ENCODE results near the gene PNLDC1.
"Not testable (repeated sequence)": the region's sequence is repeated elsewhere in the genome, so short reads cannot be mapped to it uniquely, and the experiment has no call there.

The PNLDC1 gene

GRCh38 chr6:159821726-159822125 is 21.6 kb downstream of the PNLDC1 start:
- DNase-seq, result no peak

DNA sequence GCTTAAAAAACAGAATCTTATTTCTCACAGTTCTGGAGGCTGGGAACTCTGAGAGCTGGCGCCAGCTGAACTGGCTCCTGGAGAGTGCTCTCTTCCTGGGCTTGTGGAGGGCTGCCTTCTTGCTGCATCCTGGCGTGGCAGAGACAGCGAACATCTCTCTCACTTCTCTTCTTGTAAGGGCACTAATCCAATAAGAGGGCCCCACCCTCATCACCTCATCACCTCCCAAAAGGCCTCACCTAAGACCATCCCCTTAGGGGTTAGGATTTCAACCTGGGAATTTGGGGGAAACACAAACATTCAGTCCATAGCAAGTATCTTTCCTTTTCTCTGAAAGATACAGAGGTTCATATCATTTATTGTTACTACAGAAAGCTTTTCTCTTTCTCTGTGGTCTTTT is 23.9 kb downstream of the PNLDC1 start:
- DNase-seq, result no peak

GRCh38 chr6:159824690-159825089 is 24.6 kb downstream of the PNLDC1 start:
- DNase-seq, result not testable (repeated sequence)

GRCh38 chr6:159826004-159826403 is 25.9 kb downstream of the PNLDC1 start:
- no peak for DNase-seq

GRCh38 chr6:159826968-159827647 is 27.0 kb downstream of the PNLDC1 start:
- DNase-seq, result peak; percentile 57

- DNase-seq, result no peak
These were observed 28.0 kb downstream of the PNLDC1 start for GRCh38 chr6:159828074-159828473.

DNA sequence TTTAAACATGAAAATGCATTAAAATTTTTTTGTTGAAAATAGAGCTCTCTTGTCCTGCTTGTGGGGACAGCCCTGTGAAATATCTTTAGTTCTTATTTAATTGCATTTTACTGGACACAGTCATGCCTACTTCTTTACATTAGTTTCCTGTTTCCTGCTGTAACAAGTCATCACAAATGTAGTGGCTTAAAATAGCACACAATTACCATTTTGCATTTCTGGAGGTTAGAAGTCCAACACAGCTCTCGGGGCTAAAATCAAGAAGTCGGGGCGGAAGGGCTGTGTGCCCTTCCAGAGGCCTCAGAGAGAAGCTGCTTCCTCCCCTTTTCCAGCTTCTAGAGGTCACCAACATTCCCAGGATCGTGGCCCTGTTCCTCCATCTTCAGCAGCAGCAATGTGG is 29.4 kb downstream of the PNLDC1 start:
- DNase-seq, result no peak

DNA sequence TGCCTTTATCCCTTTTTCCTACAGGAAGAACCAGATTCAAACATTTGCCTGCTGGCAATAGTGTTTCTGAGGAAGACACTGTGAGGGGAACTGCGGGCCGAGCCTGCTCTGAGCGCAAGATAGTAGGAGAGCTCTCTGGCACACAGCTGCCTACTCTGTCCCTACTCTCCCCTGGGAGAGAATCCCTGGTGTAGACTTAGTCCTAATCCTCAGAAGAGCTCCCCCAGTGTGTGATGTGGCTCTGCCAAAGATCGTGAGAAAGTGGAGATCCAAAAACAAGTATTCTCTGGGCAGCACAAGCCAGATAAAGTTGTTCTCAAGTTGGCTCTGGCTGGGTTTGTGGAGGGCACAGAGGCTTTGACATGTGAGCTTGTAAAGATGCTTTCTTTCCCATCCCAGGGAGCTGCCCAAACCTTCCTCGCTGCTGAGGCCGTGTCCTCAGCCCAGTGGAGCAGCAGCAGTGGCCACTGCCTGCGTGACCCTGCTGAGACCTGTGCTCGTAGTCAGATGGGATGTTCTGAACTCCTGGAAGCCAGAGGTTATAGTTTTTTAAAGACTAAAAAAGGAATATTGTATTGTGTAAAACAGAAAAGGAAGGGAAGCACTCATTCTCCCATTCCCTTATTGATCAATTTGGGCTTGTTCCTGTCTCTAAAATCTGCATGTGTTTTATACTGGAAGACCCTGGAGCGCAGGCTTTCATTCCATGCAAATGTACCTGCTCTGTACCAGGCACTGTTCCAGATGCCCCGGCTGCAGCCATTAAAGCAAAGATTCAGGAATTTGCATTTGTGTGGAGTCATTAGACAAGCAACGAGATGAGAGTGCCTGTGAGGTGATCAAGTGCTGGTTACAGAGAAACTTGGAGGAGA is 30.7 kb downstream of the PNLDC1 start:
- no peak for DNase-seq

GRCh38 chr6:159831373-159831679 is 31.2 kb downstream of the PNLDC1 start:
- DNase-seq, result no peak

GRCh38 chr6:159832946-159833345 is 32.9 kb downstream of the PNLDC1 start:
- no peak for DNase-seq

DNA sequence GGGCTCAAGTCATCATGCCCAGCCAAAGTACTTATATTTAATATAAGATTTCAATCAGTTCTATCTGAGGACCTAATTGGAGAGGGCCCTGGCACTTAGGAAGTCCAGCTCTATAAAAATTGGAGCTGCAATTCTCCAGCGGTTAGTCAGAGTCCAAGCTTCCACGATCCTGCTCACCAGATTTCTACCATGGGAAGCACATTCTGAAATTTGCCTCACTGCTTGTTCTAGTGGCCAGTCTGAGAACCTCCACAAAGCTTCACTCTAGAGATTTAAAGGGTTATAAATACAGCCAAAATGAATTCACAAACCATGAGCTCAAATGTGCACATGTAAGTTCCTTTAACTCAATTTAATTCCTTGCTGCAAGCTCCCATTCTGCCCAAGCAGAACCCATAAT is 33.5 kb downstream of the PNLDC1 start:
- DNase-seq, result no peak

DNA sequence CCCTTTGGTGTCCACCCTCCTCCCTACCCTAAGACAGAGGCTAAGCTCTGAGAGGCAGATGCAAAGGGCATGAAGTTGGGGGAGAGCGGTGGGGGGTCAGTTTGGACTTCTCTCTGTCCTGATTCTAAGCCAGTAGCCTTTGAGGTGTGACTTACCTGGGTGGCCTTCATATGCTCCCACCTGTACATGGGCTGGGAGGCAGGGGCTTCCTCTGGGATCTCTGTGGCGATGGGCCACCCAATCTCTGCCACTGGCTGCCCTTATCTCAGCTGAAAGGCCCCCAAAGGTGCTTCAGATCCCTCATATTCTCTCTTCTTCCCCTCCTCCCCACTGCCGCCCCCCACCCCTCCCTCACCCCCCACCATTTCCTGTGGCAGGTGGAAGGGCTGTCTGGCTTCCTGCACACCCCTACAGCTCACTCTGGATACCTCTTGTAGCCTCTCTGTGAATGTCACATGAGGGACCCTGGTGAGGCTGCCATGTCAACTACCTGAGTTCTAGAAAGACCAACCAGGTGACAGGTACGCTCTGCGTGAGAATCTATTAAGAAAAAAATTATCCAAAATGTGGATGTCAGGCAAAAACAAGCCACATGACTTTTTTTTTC is 34.0 kb downstream of the PNLDC1 start:
- DNase-seq, result no peak

GRCh38 chr6:159836718-159837490 is 36.8 kb downstream of the PNLDC1 start:
- no peak for DNase-seq

DNA sequence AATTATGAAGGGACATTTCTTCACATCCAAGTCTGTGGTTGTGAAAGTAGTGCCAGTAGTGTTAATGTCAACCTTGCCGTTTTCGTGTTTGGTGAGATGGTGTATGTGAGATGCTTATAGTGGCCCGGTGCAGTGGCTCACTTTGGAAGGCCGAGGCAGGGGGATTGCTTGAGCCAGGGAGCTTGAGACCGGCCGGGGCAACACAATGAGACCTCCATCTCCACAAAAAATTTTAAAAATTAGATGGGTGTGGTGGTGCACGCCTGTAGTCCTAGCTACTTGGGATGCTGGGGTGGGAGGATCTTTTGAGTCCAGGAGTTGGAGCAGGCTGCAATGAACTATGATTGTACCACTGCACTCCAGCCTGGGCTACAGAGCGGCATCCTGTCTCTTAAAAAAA is 37.4 kb downstream of the PNLDC1 start:
- no peak for DNase-seq

- DNase-seq, result no peak
These were observed 38.1 kb downstream of the PNLDC1 start for GRCh38 chr6:159838020-159838744.

- no peak for DNase-seq
These were observed 42.0 kb downstream of the PNLDC1 start for GRCh38 chr6:159842035-159842434.

DNA sequence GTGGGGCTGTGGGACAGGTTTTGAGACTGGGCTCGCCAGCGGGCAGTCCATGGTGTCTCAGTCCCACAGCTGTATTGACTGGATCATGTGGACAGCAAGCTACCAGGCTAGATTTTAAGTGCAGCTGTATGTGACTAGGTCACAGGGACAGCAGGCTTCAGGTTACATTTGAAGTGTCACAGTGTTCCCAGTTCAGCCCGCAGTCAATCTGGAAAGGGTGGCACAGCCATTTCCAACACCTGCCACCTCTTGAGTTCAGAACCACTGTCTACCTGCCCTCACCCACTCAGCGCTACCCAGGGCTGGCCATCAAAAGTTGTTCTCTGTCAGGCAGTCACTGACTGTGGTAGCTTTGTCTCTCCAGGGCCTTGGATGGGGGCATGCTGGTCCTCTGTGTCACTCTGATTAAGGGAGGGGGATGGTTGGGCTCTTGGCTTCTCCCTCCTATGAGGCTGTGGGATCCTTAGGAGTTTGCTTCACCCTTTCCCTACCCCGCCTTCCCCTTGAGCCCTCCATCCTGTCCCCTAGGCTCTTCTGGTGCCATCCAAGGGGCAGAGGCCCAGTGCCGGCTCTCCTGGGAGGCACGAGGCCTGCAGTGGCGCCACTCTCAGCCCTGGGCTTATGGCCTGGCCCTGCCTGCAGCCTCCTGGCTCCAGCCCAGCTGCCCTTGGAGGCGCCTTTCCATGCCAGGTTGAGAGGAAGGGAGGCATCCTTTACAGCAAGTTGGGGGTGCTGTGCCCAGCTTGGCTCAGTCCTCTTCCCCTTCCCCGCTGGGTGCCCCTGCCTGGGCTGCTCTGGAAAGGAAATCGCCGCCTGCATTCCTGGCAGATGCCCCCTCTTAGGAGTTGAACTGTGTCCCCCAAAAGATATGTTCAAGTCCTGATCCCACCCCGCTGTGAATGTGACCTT is 44.9 kb downstream of the PNLDC1 start:
- peak; percentile 84 for DNase-seq

DNA sequence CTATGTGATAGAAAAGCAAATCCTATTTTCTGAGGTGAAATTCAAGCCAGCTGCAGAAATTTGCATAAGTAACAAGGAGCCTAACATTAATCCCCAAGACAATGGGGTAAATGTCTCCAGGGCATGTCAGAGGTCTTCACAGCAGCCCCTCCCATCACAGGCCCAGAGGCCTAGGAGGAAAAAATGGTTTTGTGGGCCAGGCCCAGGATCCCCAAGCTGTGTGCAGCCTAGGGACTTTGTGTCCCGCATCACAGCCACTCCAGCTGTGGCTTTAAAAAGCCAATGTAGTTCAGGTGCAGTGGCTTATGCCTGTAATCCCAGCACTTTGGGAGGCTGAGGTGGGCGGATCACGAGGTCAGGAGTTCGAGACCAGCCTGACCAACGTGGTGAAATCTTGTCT is 48.5 kb downstream of the PNLDC1 start:
- not testable (repeated sequence) for DNase-seq

- DNase-seq, result not testable (repeated sequence)
These were observed 49.8 kb downstream of the PNLDC1 start for GRCh38 chr6:159849851-159850250.

- no peak for DNase-seq
These were observed 52.8 kb downstream of the PNLDC1 start for GRCh38 chr6:159852877-159853276.

- DNase-seq, result no peak
These were observed 53.7 kb downstream of the PNLDC1 start for GRCh38 chr6:159853754-159854153.

GRCh38 chr6:159854959-159855358 is 54.9 kb downstream of the PNLDC1 start:
- no peak for DNase-seq
